ENCODE results near the gene YTHDC2.

- no peak for TF ChIP-seq CTCF (IDR thresholded peaks at IDR 0.05)
- TF ChIP-seq POLR2A (IDR thresholded peaks at IDR 0.05), result no peak
These were observed 38.6 kb downstream of the YTHDC2 start for GRCh38 chr5:113552137-113552536.
